Keratinocyte (primary cell): ENCODE results near the gene CDCA7. TPM values are rescaled to one million over a fixed set of nuclear protein-coding genes. Genes with fewer than 3 reads are reported as not detected.
A peak's percentile ranks its signal among the peaks of the same experiment; 100 is the strongest.

Experiments used
- DNase-seq: peaks from one replicate; pipeline ENCODE4 v3.0.0-alpha.2; 2011; ENCODE audit warnings: low read depth, missing footprints, low spot score
- FAIRE-seq: peaks from 2 replicates; lab custom pipeline; 2011; peaks lifted over from hg19 to GRCh38; lab: Jason Lieb, UNC
- H2AFZ ChIP-seq: 2 replicates; pipeline ENCODE4 v1.6.0; 2012; ENCODE audit warnings: low read length, control low read depth, inconsistent platforms; ENCODE audit not compliant: control insufficient read depth
- H3K27ac ChIP-seq: 2 replicates; pipeline ENCODE4 v1.5.1; 2011; ENCODE audit warnings: low read length; ENCODE audit not compliant: control insufficient read depth, insufficient read depth
- H3K27me3 ChIP-seq: 3 replicates; pipeline ENCODE4 v1.6.0; 2011; ENCODE audit warnings: low read length; ENCODE audit not compliant: control insufficient read depth, insufficient read depth; ENCODE audit errors: extremely low read depth
- H3K36me3 ChIP-seq, 2 experiments: 2 replicates in 1 of 2; 3 replicates in 1 of 2; pipeline ENCODE4 v1.5.1; 2011; ENCODE audit warnings: low read length in 2 of 2, mild to moderate bottlenecking in 1 of 2; ENCODE audit not compliant: control insufficient read depth in 2 of 2, insufficient read depth in 2 of 2; ENCODE audit errors: extremely low read depth in 1 of 2
- H3K4me1 ChIP-seq: 3 replicates; pipeline ENCODE4 v1.5.1; 2011; ENCODE audit warnings: low read length; ENCODE audit not compliant: control insufficient read depth, insufficient read depth; ENCODE audit errors: extremely low read depth
- H3K4me2 ChIP-seq: 3 replicates; pipeline ENCODE4 v1.6.0; 2011; ENCODE audit warnings: low read depth, low read length; ENCODE audit not compliant: control insufficient read depth, insufficient read depth; ENCODE audit errors: extremely low read depth
- H3K4me3 ChIP-seq, 3 experiments: fragments of 200-600 bp in 1 of 3; sonication (generic) in 1 of 3; 2 replicates in 2 of 3; 3 replicates in 1 of 3; pipeline ENCODE4 v1.5.1; 2011 to 2016; ENCODE audit warnings: low read length in 3 of 3, mild to moderate bottlenecking in 3 of 3, control low read depth in 2 of 3, inconsistent platforms in 1 of 3, low read depth in 1 of 3, mixed read lengths in 1 of 3, mixed run types in 1 of 3, moderate library complexity in 1 of 3; ENCODE audit not compliant: control insufficient read depth in 2 of 3, insufficient read depth in 2 of 3; ENCODE audit errors: extremely low read depth in 1 of 3
- H3K79me2 ChIP-seq: 2 replicates; pipeline ENCODE4 v1.6.0; 2012; ENCODE audit warnings: low read length; ENCODE audit not compliant: control insufficient read depth, insufficient read depth
- H3K9ac ChIP-seq: 3 replicates; pipeline ENCODE4 v1.6.0; 2011; ENCODE audit warnings: low read length; ENCODE audit not compliant: control insufficient read depth, insufficient read depth; ENCODE audit errors: extremely low read depth
- H3K9me1 ChIP-seq: 3 replicates; pipeline ENCODE4 v1.6.0; 2011; ENCODE audit warnings: low read length; ENCODE audit not compliant: control insufficient read depth, insufficient read depth; ENCODE audit errors: extremely low read depth
- H3K9me3 ChIP-seq: 2 replicates; pipeline ENCODE4 v1.5.1; 2012; ENCODE audit warnings: low read depth, low read length; ENCODE audit not compliant: control insufficient read depth
- H4K20me1 ChIP-seq: 3 replicates; pipeline ENCODE4 v1.6.0; 2011; ENCODE audit warnings: low read length; ENCODE audit not compliant: control insufficient read depth, insufficient read depth; ENCODE audit errors: extremely low read depth
- CTCF ChIP-seq, 3 experiments: IDR thresholded peaks in 1 of 3; conservative IDR thresholded peaks in 1 of 3; optimal IDR thresholded peaks in 1 of 3; 2 replicates in 2 of 3; 3 replicates in 1 of 3; pipeline versions ENCODE3 to v1.5.1; 2011; ENCODE audit warnings: low read length in 3 of 3, mild to moderate bottlenecking in 3 of 3, moderate library complexity in 2 of 3, control low read depth in 1 of 3, inconsistent platforms in 1 of 3; ENCODE audit not compliant: insufficient read depth in 2 of 3; ENCODE audit errors: extremely low read depth in 1 of 3
- EZH2 ChIP-seq: IDR thresholded peaks from one replicate; pipeline ENCODE4 v1.6.1; 2012; ENCODE audit warnings: inconsistent platforms, mild to moderate bottlenecking, low read length, moderate library complexity
- dilution Hi-C: fragments of 300-500 bp; cut with MboI; formaldehyde crosslinking; loops from one replicate; pipeline ENCODE4 v1.7.0; 2020; ENCODE audit warnings: low sequenced_read_pairs; ENCODE audit not compliant: extremely low pct_ligation_motif_present
- polyA plus RNA-seq, 5 experiments: library from polyadenylated mRNA; depleted of rRNA in 3 of 5; stranded (reverse) in 3 of 5; stranded (forward) in 1 of 5; unstranded in 1 of 5; fragments of >200 nt; gene quantifications; 1 replicate in 1 of 5; 2 replicates in 3 of 5; 3 replicates in 1 of 5; pipeline versions ENCODE4 v1.2.1 to v1.2.3, GENCODE V29; 2011 to 2012; ENCODE audit warnings: missing spikeins in 2 of 5, low read depth in 1 of 5, low replicate concordance in 1 of 5

Gene CDCA7
- polyA plus RNA-seq, 1 donor (not counting 4 experiments of a cell fraction or from before 2014, with no cell fraction given) = 30.9 TPM

DNA sequence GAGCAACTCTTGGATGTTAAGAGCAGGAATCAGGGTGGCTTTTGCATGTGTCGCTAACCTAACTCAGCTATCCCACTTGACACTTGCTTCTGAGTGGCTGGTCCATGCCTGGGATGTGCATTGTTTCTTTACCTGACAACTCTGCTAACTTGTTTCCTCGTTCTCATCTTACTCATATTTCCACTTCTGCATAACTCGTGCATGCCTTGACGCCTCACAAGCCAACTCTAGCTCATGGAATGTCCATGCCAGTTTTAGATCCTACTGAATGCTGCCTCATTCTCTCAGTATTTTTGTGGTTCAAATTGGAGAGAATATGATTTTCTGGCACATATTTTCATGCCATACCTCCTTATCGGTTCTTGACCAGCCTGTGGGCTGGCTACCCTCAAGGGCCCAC is 52.5 kb downstream of the CDCA7 start:
- no peak overlapping the region for H3K9ac ChIP-seq
- H3K4me2 ChIP-seq = peak overlapping the region; percentile 7
- H3K79me2 ChIP-seq = no peaks in the 10 kb centered on the region
- H3K9me1 ChIP-seq = no peaks in the 10 kb centered on the region
- dilution Hi-C loops = no loop called here
- peaks cover 21% of the 10 kb centered on the region for H3K4me1 ChIP-seq
- peak overlapping the region in 1 of 3 experiments; percentile 19 for H3K4me3 ChIP-seq
- no peaks in the 10 kb centered on the region for H3K36me3 ChIP-seq
- DNase-seq (no peak), FAIRE-seq (peak; percentile 96)
- H3K27ac ChIP-seq = peak overlapping the region; percentile 27
- H3K9me3 ChIP-seq = no peaks in the 10 kb centered on the region
- H3K27me3 ChIP-seq = no peaks in the 10 kb centered on the region
- no peak overlapping the region for H2AFZ ChIP-seq
- no peak for TF ChIP-seq EZH2
- TF ChIP-seq CTCF (optimal IDR thresholded peaks at IDR 0.05 in 1 of 3, IDR thresholded peaks at IDR 0.05 in 1 of 3, conservative IDR thresholded peaks at IDR 0.05 in 1 of 3; ENCODE audit: extremely low read depth in 1 of 3, insufficient read depth in 2 of 3, low read length in 3 of 3) = no peak
- no peaks in the 10 kb centered on the region for H4K20me1 ChIP-seq

DNA sequence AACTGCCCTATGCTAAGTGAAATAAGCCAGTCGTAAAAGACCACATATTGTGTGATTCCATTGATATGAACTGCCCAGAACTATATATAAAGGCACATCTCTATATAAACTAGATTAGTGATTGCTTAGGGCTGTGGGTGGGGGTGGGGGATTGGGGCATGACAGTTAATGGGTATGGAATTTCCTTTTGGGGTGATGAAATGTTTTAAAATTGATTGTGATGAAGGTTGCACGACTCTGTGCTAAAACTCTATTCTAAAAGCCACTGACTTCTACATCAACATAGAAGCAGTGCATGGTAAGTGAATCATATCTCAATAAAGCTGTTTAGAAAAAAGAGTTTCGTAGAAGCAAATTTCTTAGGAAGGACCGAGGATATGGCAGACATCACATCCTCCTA is 53.0 kb downstream of the CDCA7 start:
- Histone ChIP-seq H2AFZ (no peak overlapping the region), H3K27me3 (no peaks in the 10 kb centered on the region), H3K79me2 (no peaks in the 10 kb centered on the region), H3K4me1 (peaks cover 20% of the 10 kb centered on the region), H3K4me3 (peak overlapping the region in 1 of 3 experiments; percentile 19), H3K36me3 (no peaks in the 10 kb centered on the region), H3K9me1 (no peaks in the 10 kb centered on the region), H4K20me1 (no peaks in the 10 kb centered on the region), H3K27ac (peak overlapping the region; percentile 27), H3K4me2 (peak overlapping the region; percentile 7), H3K9me3 (no peaks in the 10 kb centered on the region), H3K9ac (no peak overlapping the region)
- dilution Hi-C loops = no loop called here
- DNase-seq (no peak), FAIRE-seq (no peak)
- no peak for TF ChIP-seq CTCF (optimal IDR thresholded peaks at IDR 0.05 in 1 of 3, IDR thresholded peaks at IDR 0.05 in 1 of 3, conservative IDR thresholded peaks at IDR 0.05 in 1 of 3; ENCODE audit: extremely low read depth in 1 of 3, insufficient read depth in 2 of 3, low read length in 3 of 3)
- no peak for TF ChIP-seq EZH2
